Measurements from ENCODE around the gene AXDND1. TPM values are rescaled to one million over a fixed set of nuclear protein-coding genes. Genes with fewer than 3 reads are reported as not detected.

Gene AXDND1
- polyA plus RNA-seq, 1 experiment: 0.27 TPM

GRCh38 chr1:179589509-179589908, 223.7 kb downstream of the AXDND1 start:
- ChIA-PET POLR2A (no interaction called here), CTCF (no interaction called here)
- Histone ChIP-seq H3K36me3 (ENCODE audit: control insufficient read depth, insufficient read depth, low read length) (no peaks in the 10 kb centered on the region), H3K27me3 (ENCODE audit: control insufficient read depth, insufficient read depth, low read length) (peaks cover 9% of the 10 kb centered on the region), H3K4me3 (ENCODE audit: low read depth, low read length) (no peak overlapping the region)
- no peak for TF ChIP-seq CTCF (IDR thresholded peaks at IDR 0.05; ENCODE audit: insufficient read depth, low read depth, low read length)
- no peak for DNase-seq (ENCODE audit: low read depth)

GRCh38 chr1:179590671-179591070, 224.9 kb downstream of the AXDND1 start:
- Histone ChIP-seq H3K27me3 (ENCODE audit: control insufficient read depth, insufficient read depth, low read length) (peaks cover 6% of the 10 kb centered on the region), H3K36me3 (ENCODE audit: control insufficient read depth, insufficient read depth, low read length) (no peaks in the 10 kb centered on the region), H3K4me3 (ENCODE audit: low read depth, low read length) (no peak overlapping the region)
- CTCF ChIA-PET: no interaction called here
- no peak for TF ChIP-seq CTCF (IDR thresholded peaks at IDR 0.05; ENCODE audit: insufficient read depth, low read depth, low read length)
- DNase-seq (ENCODE audit: low read depth): no peak
- POLR2A ChIA-PET: no interaction called here

GRCh38 chr1:179591253-179591591, 225.5 kb downstream of the AXDND1 start:
- Histone ChIP-seq H3K36me3 (ENCODE audit: control insufficient read depth, insufficient read depth, low read length) (no peaks in the 10 kb centered on the region), H3K4me3 (ENCODE audit: low read depth, low read length) (no peak overlapping the region; the same call in 1 of the 2 replicates), H3K27me3 (ENCODE audit: control insufficient read depth, insufficient read depth, low read length) (peaks cover 6% of the 10 kb centered on the region)
- POLR2A ChIA-PET: no interaction called here
- TF ChIP-seq CTCF (IDR thresholded peaks at IDR 0.05; ENCODE audit: insufficient read depth, low read depth, low read length): no peak
- CTCF ChIA-PET: interaction anchor here (0.7 kb wide), 1 partner anchor 18 kb away, joined by 3 read pairs; no protein-coding TSS in a partner anchor
- DNase-seq (ENCODE audit: low read depth): no peak

- ChIA-PET CTCF (interaction anchor here (0.7 kb wide), 1 partner anchor 17 kb away, joined by 3 read pairs; no protein-coding TSS in a partner anchor), POLR2A (no interaction called here)
- no peak for DNase-seq (ENCODE audit: low read depth)
- Histone ChIP-seq H3K36me3 (ENCODE audit: control insufficient read depth, insufficient read depth, low read length) (no peaks in the 10 kb centered on the region), H3K4me3 (ENCODE audit: low read depth, low read length) (no peak within 1 kb of the TSS; the same call in 1 of the 2 replicates), H3K27me3 (ENCODE audit: control insufficient read depth, insufficient read depth, low read length) (peaks cover 6% of the 10 kb centered on the region)
- no peak for TF ChIP-seq CTCF (IDR thresholded peaks at IDR 0.05; ENCODE audit: insufficient read depth, low read depth, low read length)
Measured at GRCh38 chr1:179591592-179592580, 226.1 kb downstream of the AXDND1 start, which contains the start of gene TDRD5. TSS of gene TDRD5 (plus strand) at chr1:179591832. CDS start at chr1:179592616, 784 bp downstream.

GRCh38 chr1:179598631-179599030, 232.9 kb downstream of the AXDND1 start:
- Histone ChIP-seq H3K36me3 (ENCODE audit: control insufficient read depth, insufficient read depth, low read length) (no peaks in the 10 kb centered on the region), H3K4me3 (ENCODE audit: low read depth, low read length) (no peak overlapping the region), H3K27me3 (ENCODE audit: control insufficient read depth, insufficient read depth, low read length) (0 out of 2 replicates have a peak, but pooled peaks cover 1% of the 10 kb centered on the region)
- no peak for TF ChIP-seq CTCF (IDR thresholded peaks at IDR 0.05; ENCODE audit: insufficient read depth, low read depth, low read length)
- ChIA-PET POLR2A (no interaction called here), CTCF (interaction anchor here (0.7 kb wide), 1 partner anchor 67 kb away, joined by 3 read pairs; no protein-coding TSS in a partner anchor)
- DNase-seq (ENCODE audit: low read depth): no peak

Measured in BJ (cell line).